Measurements from ENCODE around the gene GUCA2B. TPM values are rescaled to one million over a fixed set of nuclear protein-coding genes. Genes with fewer than 3 reads are reported as not detected.

GUCA2B gene
- polyA plus RNA-seq, 3 donors = 1.1 to 1.5 TPM; not detected in 1

DNA sequence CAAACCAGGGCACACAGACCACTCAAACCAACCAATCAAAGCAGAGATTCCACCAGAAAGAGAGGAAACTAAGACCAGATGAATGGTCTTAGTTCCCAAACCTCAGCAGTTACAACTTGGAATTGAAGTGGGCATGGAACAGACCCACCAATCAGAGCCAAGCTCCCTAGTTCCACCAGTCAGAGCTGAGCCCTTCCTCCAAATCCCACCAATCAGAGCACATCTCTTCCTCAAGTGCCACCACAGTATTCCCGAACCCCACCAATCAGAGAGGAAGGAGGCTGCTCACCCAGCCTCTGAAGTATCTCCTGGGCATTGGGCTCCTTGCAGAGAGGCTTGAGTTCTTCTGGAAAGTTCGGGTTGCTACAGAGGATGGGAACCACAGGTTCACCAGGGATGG lies 9.9 kb downstream of the GUCA2B start:
- WGBS, 3 donors = 84 to 94% (median 87%) methylated on average over 2 of the region's 2 CpGs
- no peak overlapping the region for H3K27ac ChIP-seq (ENCODE audit: low read depth, low read length)

- WGBS, 3 donors = 83 to 89% (median 89%) methylated on average over 16 of the region's 16 CpGs
- H3K27ac ChIP-seq (ENCODE audit: low read depth, low read length) = no peak overlapping the region
Observed at GRCh38 chr1:42163536-42164503, 10.6 kb downstream of the GUCA2B start.

DNA sequence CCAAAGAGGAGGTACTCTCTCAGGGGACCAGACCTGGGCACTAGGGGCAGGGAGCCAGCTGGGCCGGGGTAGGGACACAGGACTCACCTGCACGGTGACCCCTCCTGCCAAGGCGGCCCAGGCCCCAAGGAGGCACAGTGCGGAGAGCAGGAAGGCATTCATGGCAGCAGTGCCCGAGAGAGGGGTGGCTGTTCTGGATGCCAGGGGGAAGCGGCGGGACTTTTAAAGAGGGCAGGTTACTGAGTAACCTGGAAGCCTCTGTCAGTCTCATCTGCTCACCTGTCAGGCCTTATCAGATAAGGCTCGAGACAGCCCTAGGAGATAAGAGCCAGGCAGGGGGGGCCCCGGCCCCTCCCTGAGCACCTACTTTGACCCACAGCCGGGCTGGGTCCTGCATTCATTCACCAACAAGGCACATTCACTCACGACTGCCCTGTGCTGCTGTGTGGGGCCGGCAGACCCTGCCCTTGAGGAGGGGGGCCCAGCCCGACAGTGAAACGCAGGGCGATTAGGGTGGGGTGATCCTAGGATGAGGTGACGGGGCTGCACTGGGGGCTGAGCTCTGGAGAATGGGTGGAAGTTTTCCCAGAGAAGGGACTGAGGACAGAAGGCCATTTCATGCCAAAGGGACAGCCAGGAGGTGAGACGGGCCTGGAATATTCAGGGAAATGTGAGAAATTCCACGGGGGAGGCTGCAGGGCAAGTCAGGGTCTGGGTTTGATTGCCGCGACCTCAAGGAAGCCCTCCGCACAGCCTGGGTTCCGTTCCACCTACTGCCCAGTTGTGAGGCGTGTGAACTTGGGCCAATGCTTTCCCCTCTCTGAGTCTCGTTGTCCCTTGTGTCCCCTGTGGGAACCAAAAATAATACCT lies 11.6 kb downstream of the GUCA2B start, which contains the start of gene GUCA2A:
TSS of gene GUCA2A (minus strand) at position 195 of the 870 bp plus-strand sequence. CDS start at position 162, 33 bp downstream.
- H3K27ac ChIP-seq (ENCODE audit: low read depth, low read length) = no peak within 1 kb of the TSS
- 61 to 81% (median 77%) methylated on average over 24 of the region's 24 CpGs for WGBS, 3 donors

DNA sequence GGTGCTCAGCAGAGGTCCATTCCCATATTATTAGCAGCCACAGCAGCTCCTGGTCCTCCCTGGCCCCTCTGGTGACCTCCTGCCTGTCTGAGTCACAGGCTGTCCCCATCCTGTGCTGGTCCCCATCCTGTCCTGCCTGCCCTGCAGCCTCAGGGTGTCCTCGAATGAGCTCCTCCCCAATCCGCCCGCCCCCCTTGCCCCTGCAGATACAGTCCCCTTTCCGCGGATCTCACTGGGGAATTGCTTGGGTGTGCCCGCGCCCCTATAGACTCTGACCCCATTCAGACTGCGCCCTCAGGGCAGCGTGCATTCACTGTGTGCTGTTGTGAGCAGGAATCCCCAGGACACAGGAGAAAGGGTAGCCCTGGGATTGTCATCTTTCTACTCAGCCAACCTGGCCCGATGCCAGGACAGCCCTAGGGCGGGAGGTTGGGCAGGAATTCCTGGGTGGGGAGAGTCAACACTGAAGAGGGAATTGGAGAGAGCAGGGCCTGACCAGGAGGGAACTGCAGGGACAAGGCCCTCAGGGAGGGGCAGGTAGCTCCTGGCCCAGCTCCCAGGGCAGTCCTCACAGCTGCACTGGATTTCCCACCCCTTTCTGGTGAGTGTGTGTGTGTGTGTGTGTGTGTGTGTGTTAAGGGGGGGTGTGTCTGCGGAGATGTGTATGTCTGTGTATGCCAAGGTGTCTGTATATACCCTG lies 12.5 kb downstream of the GUCA2B start:
- 44 to 51% (median 44%) methylated on average over 12 of the region's 12 CpGs for WGBS, 3 donors

GRCh38 chr1:42167611-42168390 lies 14.6 kb downstream of the GUCA2B start:
- no peak overlapping the region for H3K27ac ChIP-seq (ENCODE audit: low read depth, low read length)
- WGBS, 3 donors = 82 to 85% (median 84%) methylated on average over 21 of the region's 21 CpGs

More for the DNA sequence above, 12.5 kb downstream of the GUCA2B start:
- H3K27ac ChIP-seq (ENCODE audit: low read depth, low read length) = no peak overlapping the region

DNA sequence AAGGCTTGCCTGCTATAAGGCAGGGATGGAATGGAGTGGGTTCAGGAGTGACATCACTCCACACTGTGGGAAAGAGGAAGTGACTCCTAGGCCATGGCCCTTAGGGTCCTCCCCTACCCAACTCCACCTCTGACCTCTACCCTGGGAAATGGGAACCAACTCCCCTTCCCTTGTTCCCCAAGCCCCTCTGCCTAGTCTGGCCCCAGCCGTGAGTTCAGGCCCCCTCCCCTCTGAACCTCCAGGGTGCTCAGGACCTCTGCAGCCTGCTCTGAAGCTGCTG lies 15.1 kb downstream of the GUCA2B start:
- H3K27ac ChIP-seq (ENCODE audit: low read depth, low read length) = no peak overlapping the region
- 73 to 83% (median 80%) methylated on average over 1 of the region's 1 CpG for WGBS, 3 donors

GRCh38 chr1:42168763-42169162 lies 15.6 kb downstream of the GUCA2B start:
- H3K27ac ChIP-seq (ENCODE audit: low read depth, low read length) = no peak overlapping the region
- 96 to 98% (median 96%) methylated on average over 3 of the region's 3 CpGs for WGBS, 3 donors

DNA sequence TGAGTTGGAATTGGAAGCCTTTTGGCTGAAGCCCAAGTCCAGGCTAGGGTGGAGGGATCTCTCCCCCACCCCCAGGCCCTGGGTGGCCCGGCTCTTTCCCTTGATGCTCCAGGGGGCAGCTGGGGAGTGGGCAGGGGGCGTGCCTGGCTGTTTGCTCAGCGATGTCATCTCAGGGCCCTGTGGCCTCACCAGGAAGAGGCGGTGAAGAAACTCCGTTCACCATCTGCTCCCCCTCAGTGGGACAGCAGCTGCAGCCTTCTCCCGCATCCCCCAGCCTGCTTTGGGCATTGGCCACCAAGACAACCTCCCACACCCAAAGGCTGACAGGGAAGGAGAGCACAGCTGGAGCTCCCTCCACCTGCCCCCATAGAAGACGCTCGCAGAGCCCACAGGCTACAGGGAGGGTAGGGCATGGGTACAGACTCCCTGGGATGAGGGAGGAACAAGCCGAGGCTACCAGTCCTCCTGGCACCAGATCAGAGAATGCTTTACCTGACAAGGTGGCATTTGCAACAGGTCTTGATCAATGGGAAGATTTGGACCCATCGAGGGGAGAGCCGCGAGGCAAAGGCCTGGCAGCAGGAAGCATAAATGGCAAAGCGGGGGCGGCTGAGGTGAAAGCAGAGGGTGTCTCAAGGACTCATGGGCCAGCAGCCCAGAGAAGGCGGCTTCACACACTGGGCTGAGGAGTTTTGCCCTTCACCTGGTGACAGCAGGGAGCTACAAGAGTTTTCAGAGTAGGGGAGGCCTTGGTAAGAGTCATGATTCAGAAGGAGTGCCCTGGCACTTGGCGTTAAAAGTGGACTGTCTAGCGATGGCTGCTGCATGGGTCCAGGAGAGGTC lies 17.8 kb downstream of the GUCA2B start:
- WGBS, 3 donors = 59 to 69% (median 64%) methylated on average over 17 of the region's 17 CpGs
- H3K27ac ChIP-seq (ENCODE audit: low read depth, low read length) = no peak overlapping the region

DNA sequence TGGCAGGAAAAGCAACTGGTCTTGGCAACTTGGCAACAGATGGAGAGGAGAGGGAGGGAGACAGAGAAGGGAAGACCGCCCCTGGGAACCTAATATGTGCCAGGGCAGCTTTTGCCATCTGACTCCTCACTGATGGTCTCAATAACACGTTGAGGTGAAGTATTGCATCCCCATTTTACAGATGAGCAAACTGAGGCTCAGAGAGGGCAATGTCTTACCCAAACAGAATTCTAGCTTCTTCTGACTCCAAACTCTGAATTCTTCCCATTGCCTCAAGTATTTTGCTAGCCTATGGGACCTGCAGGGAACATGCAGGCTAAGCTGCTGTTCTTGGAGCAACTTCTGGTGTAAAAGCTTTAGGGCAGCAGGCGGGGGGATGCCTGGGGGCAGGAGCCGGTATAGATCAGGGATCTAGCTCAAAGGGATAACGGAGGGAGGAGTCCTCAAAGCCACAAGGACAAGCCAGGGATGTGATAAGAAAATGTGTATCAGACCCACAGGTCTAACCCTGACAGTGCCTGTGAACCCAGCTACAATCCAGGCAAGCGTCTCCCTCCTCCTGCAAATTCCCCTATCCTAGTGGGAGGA lies 18.6 kb downstream of the GUCA2B start:
- 62 to 72% (median 67%) methylated on average over 6 of the region's 6 CpGs for WGBS, 3 donors
- no peak overlapping the region for H3K27ac ChIP-seq (ENCODE audit: low read depth, low read length)

DNA sequence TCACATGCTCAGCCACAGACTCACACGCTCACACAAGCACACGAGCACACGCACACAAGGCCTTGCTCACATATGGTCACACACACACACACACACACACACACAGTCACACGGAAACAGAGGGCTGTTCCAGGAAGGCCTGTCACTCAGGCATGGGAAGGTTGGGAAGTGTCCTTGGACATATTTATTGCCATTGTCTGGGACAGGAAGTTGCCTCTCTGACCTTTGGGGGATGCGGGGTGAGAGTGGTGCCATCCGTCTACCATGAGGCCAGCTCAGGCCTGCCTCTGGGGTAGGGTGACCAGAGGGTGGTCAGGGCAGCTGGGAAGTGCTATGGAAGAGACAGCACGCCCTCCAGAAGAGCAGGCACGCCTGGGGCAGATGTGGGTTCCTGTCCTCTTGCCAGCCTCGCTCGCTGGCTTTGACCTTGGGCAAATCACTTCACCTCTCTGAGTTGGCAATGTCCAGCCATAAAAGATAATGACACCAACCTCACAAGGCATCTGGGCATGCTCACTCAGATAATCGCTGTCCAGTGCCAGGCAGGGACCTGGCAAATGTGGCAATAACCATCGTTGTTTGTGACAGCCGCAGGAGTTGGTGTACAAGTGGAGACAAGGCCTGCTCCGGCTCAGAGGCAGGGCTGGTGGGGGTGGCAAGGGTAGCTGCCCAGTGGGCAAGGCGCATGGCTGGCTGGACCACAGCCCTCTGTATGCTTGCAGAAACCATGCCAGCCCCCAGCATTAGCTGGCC lies 19.3 kb downstream of the GUCA2B start:
- 26 to 59% (median 57%) methylated on average over 15 of the region's 15 CpGs for WGBS, 3 donors
- no peak overlapping the region for H3K27ac ChIP-seq (ENCODE audit: low read depth, low read length)

GRCh38 chr1:42173155-42173933 lies 20.1 kb downstream of the GUCA2B start:
- 38% methylated on average over 9 of the region's 9 CpGs for WGBS, 3 donors

GRCh38 chr1:42173961-42174735 lies 20.9 kb downstream of the GUCA2B start:
- WGBS, 3 donors = 64 to 70% (median 69%) methylated on average over 8 of the region's 8 CpGs
- H3K27ac ChIP-seq (ENCODE audit: low read depth, low read length) = no peak overlapping the region

More at GRCh38 chr1:42173155-42173933, 20.1 kb downstream of the GUCA2B start:
- no peak overlapping the region for H3K27ac ChIP-seq (ENCODE audit: low read depth, low read length)

- 94% methylated on average over 7 of the region's 7 CpGs for WGBS, 3 donors
- no peak overlapping the region for H3K27ac ChIP-seq (ENCODE audit: low read depth, low read length)
Observed at GRCh38 chr1:42175314-42176054, 22.3 kb downstream of the GUCA2B start.

GRCh38 chr1:42176902-42177519 lies 23.8 kb downstream of the GUCA2B start:
- WGBS, 3 donors = 74 to 82% (median 74%) methylated on average over 4 of the region's 4 CpGs
- H3K27ac ChIP-seq (ENCODE audit: low read depth, low read length) = no peak overlapping the region

All from adipose tissue (tissue), 3 donors.